ENCODE measurements around the gene CEP131. TPM values are rescaled to one million over a fixed set of nuclear protein-coding genes. Genes with fewer than 3 reads are reported as not detected.

The CEP131 gene
- total and polyA plus RNA-seq, 2 of the 4 experiments (the other 2 are of a cell fraction), result 4.8 to 9.6 TPM

GRCh38 chr17:81247339-81247990 is 24.7 kb upstream of the CEP131 start:
- TF ChIP-seq MXI1 (IDR thresholded peaks at IDR 0.05; ENCODE audit: borderline replicate concordance, low read depth, low read length) (no peak), MAZ (IDR thresholded peaks at IDR 0.05; ENCODE audit: borderline replicate concordance, low read depth, low read length) (no peak), RFX5 (IDR thresholded peaks at IDR 0.05; ENCODE audit: low read depth, low read length) (no peak), MAFK (IDR thresholded peaks at IDR 0.05; ENCODE audit: low read depth, low read length) (no peak), BHLHE40 (IDR thresholded peaks at IDR 0.05; ENCODE audit: low read depth, low read length) (no peak), NFE2L2 (IDR thresholded peaks at IDR 0.05; ENCODE audit: low read depth, low read length) (no peak)
- Histone ChIP-seq H2BK120ac (ENCODE audit: low read depth, low read length) (no peak overlapping the region), H3K14ac (replicated peaks; ENCODE audit: low read depth, low read length) (no peak overlapping the region), H3K9me1 (ENCODE audit: insufficient read depth, low read length) (0 out of 2 replicates have a peak, but pooled peaks cover 3% of the 10 kb centered on the region), H4K20me1 (ENCODE audit: insufficient read depth, low read length) (peaks cover 16% of the 10 kb centered on the region), H2BK20ac (ENCODE audit: low read depth, low read length) (no peak overlapping the region), H3K4me2 (ENCODE audit: low read depth, low read length) (no peak overlapping the region), H2BK5ac (ENCODE audit: low read depth, low read length, poor library complexity, severe bottlenecking) (no peak overlapping the region), H2AFZ (replicated peaks; ENCODE audit: low read length, poor library complexity) (no peak overlapping the region), H3K9me3 (ENCODE audit: control insufficient read depth, insufficient read depth, low read length) (no peaks in the 10 kb centered on the region), H3K79me1 (ENCODE audit: low read depth in 1 of 2, low read length in 2 of 2) (peaks cover 0 to 22% of the 10 kb centered on the region in 2 experiments; a peak in 2 of 4 replicates), H2AK9ac (replicated peaks; ENCODE audit: low read depth, low read length, poor library complexity) (no peak overlapping the region), H4K91ac (ENCODE audit: insufficient read depth, low read depth, low read length) (no peak overlapping the region), H3K9ac (ENCODE audit: low read depth, low read length) (no peak overlapping the region), H3K4me3 (ENCODE audit: insufficient read depth, low read depth, low read length) (no peak overlapping the region), H3K4me1 (ENCODE audit: control insufficient read depth, insufficient read depth, low read length) (peaks cover 7% of the 10 kb centered on the region), H3K27ac (ENCODE audit: insufficient read depth, low read length) (no peak overlapping the region), H4K5ac (ENCODE audit: low read depth, low read length) (no peak overlapping the region), H2BK15ac (ENCODE audit: low read depth, low read length) (no peak overlapping the region), H3K18ac (ENCODE audit: low read depth, low read length) (no peak overlapping the region), H3K27me3 (ENCODE audit: control insufficient read depth, insufficient read depth, low read length) (no peaks in the 10 kb centered on the region), H2AK5ac (ENCODE audit: low read depth, low read length) (no peak overlapping the region), H3K23ac (ENCODE audit: low read depth, low read length) (no peak overlapping the region), H3K56ac (ENCODE audit: extremely low read depth, insufficient read depth, low read length) (no peak overlapping the region), H3K36me3 (ENCODE audit: control insufficient read depth, insufficient read depth, low read length) (peaks cover 30% of the 10 kb centered on the region), H3K4ac (ENCODE audit: low read depth, low read length) (no peak overlapping the region), H4K8ac (ENCODE audit: low read depth in 2 of 2, low read length in 2 of 2) (no peak overlapping the region)
- ATAC-seq (ENCODE audit: low read depth), result no peak
- intact Hi-C loops (cut with micrococcal nuclease) (no loop called here), dilution Hi-C loops (cut with HindIII; ENCODE audit: low sequenced_read_pairs, unreplicated experiment) (no loop called here), in situ Hi-C loops (cut with MboI; ENCODE audit: low sequenced_read_pairs) (no loop called here)
- no peak for DNase-seq
- 100% methylated on average over 2 of the region's 15 CpGs; no CpG with 5 or more reads in 1 of the 2 experiments for WGBS, 2 experiments (ENCODE audit: extremely low coverage in 2 of 2, insufficient read length in 1 of 2)
- no TSS peak for BruUV-seq (replicated peaks)
- ChIA-PET POLR2A (ENCODE audit: unreplicated experiment) (no interaction called here), CTCF (no interaction called here)

All from IMR-90 (cell line).